HepG2 (cell line): ENCODE results near the gene PPP1R27. TPM values are rescaled to one million over a fixed set of nuclear protein-coding genes. Genes with fewer than 3 reads are reported as not detected.
A peak's percentile ranks its signal among the peaks of the same experiment; 100 is the strongest.

Experiments used
- ARID2 ChIP-seq: sonication (generic); formaldehyde crosslinking; IDR thresholded peaks from 2 replicates; pipeline ENCODE4 v1.8.1; 2022; ENCODE audit warnings: mild to moderate bottlenecking, missing genetic modification reagents, borderline replicate concordance
- ASH2L ChIP-seq: fragments of 300-600, 200-600 bp; sonication (generic); IDR thresholded peaks from 2 replicates; pipeline ENCODE4 v1.7.0; 2017; ENCODE audit warnings: low read depth, mild to moderate bottlenecking, moderate library complexity, mixed read lengths, low read length; ENCODE audit not compliant: insufficient read length
- CBFB ChIP-seq: sonication (generic); formaldehyde crosslinking; IDR thresholded peaks from 2 replicates; pipeline ENCODE4 v1.4.0; 2020; ENCODE audit warnings: missing genetic modification reagents
- CCAR2 ChIP-seq: fragments of 200-400 bp; formaldehyde crosslinking; optimal IDR thresholded peaks from 2 replicates; pipeline ENCODE3; 2018; ENCODE audit warnings: low read depth, mild to moderate bottlenecking, low read length, moderate library complexity
- DNMT1 ChIP-seq: sonication (generic); formaldehyde crosslinking; IDR thresholded peaks from 2 replicates; pipeline ENCODE4 v1.5.1; 2020; ENCODE audit warnings: mild to moderate bottlenecking, missing genetic modification reagents
- ELF1 ChIP-seq: sonication (generic); formaldehyde crosslinking; IDR thresholded peaks from 2 replicates; pipeline ENCODE4 v1.4.0; 2020; ENCODE audit warnings: missing genetic modification reagents
- GATAD2A ChIP-seq: IDR thresholded peaks from 2 replicates; pipeline ENCODE4 v1.6.1; 2016
- HDAC1 ChIP-seq: sonication (generic); formaldehyde crosslinking; IDR thresholded peaks from 2 replicates; pipeline ENCODE4 v1.5.1; 2020; ENCODE audit warnings: mild to moderate bottlenecking, missing genetic modification reagents
- JUN ChIP-seq: sonication (generic); formaldehyde crosslinking; IDR thresholded peaks from 2 replicates; pipeline ENCODE4 v1.4.0; 2020; ENCODE audit warnings: mild to moderate bottlenecking, missing genetic modification reagents
- KDM4B ChIP-seq: sonication (generic); formaldehyde crosslinking; IDR thresholded peaks from 2 replicates; pipeline ENCODE4 v1.4.0; 2020; ENCODE audit warnings: missing genetic modification reagents
- MXI1 ChIP-seq: IDR thresholded peaks from 3 replicates; pipeline ENCODE4 v1.6.1; 2012; ENCODE audit warnings: low read depth, low read length, inconsistent platforms, borderline replicate concordance
- TOPORS ChIP-seq: sonication (generic); formaldehyde crosslinking; IDR thresholded peaks from 2 replicates; pipeline ENCODE4 v1.8.0; 2023; ENCODE audit warnings: mild to moderate bottlenecking, missing genetic modification reagents
- U2AF1 ChIP-seq: fragments of 200-400 bp; formaldehyde crosslinking; optimal IDR thresholded peaks from 2 replicates; pipeline ENCODE3; 2017; ENCODE audit warnings: mild to moderate bottlenecking, low read depth, low read length
- ZFP1 ChIP-seq: IDR thresholded peaks from 2 replicates; pipeline ENCODE4 v1.6.1; 2016
- ZFP90 ChIP-seq: sonication (generic); formaldehyde crosslinking; IDR thresholded peaks from 2 replicates; pipeline ENCODE4 v1.8.0; 2022; ENCODE audit warnings: missing genetic modification reagents, mild to moderate bottlenecking, inconsistent platforms, borderline replicate concordance
- ZNF10 ChIP-seq: sonication (generic); formaldehyde crosslinking; IDR thresholded peaks from 2 replicates; pipeline ENCODE4 v1.4.0; 2020; ENCODE audit warnings: mild to moderate bottlenecking, low read depth, missing genetic modification reagents, borderline replicate concordance
- ZNF136 ChIP-seq: sonication (generic); formaldehyde crosslinking; IDR thresholded peaks from 2 replicates; pipeline ENCODE4 v1.8.1; 2022; ENCODE audit warnings: low read depth, mild to moderate bottlenecking, moderate library complexity, missing genetic modification reagents
- ZNF350 ChIP-seq: sonication (generic); formaldehyde crosslinking; IDR thresholded peaks from 2 replicates; pipeline ENCODE4 v1.4.0; 2020; ENCODE audit warnings: mild to moderate bottlenecking, low read depth, missing genetic modification reagents, borderline replicate concordance
- ZNF484 ChIP-seq: sonication (generic); formaldehyde crosslinking; IDR thresholded peaks from 2 replicates; pipeline ENCODE4 v1.5.1; 2020; ENCODE audit warnings: mild to moderate bottlenecking, low read depth, missing genetic modification reagents, borderline replicate concordance
- ZNF652 ChIP-seq: IDR thresholded peaks from 2 replicates; pipeline ENCODE4 v1.6.1; 2016; ENCODE audit warnings: low read depth, borderline replicate concordance
- ZNF891 ChIP-seq: sonication (generic); formaldehyde crosslinking; IDR thresholded peaks from 2 replicates; pipeline ENCODE4 v1.5.0; 2020; ENCODE audit warnings: mild to moderate bottlenecking, missing genetic modification reagents
- polyA plus RNA-seq, 8 experiments: library from polyadenylated mRNA; depleted of rRNA in 3 of 8; stranded (reverse) in 7 of 8; unstranded in 1 of 8; fragments of >200 nt; fragmentation: Illumina TruSeq in 4 of 8; extraction: Trizol in 4 of 8; gene quantifications; 2 replicates each; pipeline versions ENCODE4 v1.2.1 to v1.2.3, GENCODE V29; 2011 to 2016; ENCODE audit warnings: low read depth in 4 of 8, missing spikeins in 1 of 8, mixed read lengths in 1 of 8; ENCODE audit not compliant: insufficient read depth in 1 of 8
- total RNA-seq, 5 experiments: library from RNA; depleted of rRNA; stranded (reverse); fragments of >200 nt; fragmentation: Illumina TruSeq; extraction: Trizol; gene quantifications; 2 replicates each; pipeline ENCODE4 v1.2.3, GENCODE V29; 2016; ENCODE audit warnings: low read depth in 1 of 5
- TF ChIP-seq, protein P1 (sequence below): sonication (generic); formaldehyde crosslinking; IDR thresholded peaks from 2 replicates; pipeline ENCODE4 v1.5.0; 2020; ENCODE audit warnings: missing genetic modification reagents
- TF ChIP-seq, protein P2 (sequence below): sonication (generic); formaldehyde crosslinking; IDR thresholded peaks from 2 replicates; pipeline ENCODE4 v1.4.0; 2020; ENCODE audit warnings: missing genetic modification reagents
- TF ChIP-seq, protein P3 (sequence below): sonication (generic); IDR thresholded peaks from 2 replicates; pipeline ENCODE4 v1.6.1; 2016; ENCODE audit warnings: low read depth, borderline replicate concordance
- TF ChIP-seq, protein P4 (sequence below): sonication (generic); formaldehyde crosslinking; IDR thresholded peaks from 2 replicates; pipeline ENCODE4 v1.4.0; 2020; ENCODE audit warnings: missing genetic modification reagents

PPP1R27 gene
- total and polyA plus RNA-seq, 2 of the 13 experiments (the other 11 are each of a cell fraction or from before 2014, with no cell fraction given): 0.17 to 1.00 TPM

DNA sequence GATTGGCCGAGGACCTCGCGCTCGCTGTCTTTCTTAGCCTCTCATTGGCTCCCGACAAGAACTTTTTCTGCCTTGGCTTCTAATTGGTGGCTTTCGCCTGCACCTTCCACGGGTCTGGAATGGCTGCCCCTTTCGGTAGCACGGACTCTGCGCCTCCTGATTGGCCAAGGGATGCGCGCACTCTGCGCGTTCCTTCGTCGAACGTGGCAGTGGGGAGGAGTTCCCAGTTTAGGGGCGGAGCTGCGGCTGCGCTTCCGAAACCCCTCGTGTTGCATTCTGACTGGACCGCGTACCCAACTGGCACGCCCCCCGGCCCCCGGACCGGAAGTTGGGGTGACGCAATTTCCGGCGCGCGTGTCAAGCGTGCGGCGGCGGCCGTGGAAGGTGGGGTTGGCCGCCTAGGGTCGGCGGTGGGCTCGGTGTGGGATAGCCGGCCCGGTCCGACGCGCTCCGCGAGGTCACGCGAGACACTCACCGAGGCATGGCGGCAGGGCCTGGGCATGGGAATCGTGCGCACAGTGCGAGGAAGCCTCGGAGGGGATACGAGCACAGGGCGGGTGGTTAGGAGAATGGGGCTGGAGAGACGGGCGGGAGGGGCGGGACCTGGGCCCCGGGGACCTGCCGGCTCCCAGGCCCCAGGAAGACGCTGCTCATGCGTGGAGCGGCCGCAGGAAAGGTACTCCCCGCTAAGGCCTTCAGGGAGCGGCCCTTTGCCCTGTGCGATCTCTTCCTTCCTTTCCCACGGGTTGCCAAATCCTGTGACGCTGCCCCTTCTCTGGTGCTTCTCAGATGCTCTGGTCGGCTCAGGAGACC, 26.1 kb upstream of the PPP1R27 start (continued):
- TF ChIP-seq ZNF350 (CRISPR knock-in tag) (peak; percentile 95), ARID2 (CRISPR knock-in tag) (no peak; the same call in 1 of the 2 replicates), ZNF652 (no peak; the same call in 1 of the 2 replicates), CCAR2 (no peak), ASH2L (peak; percentile 86), ZNF136 (no peak; the same call in 1 of the 2 replicates), HDAC1 (CRISPR knock-in tag) (peak; percentile 97), JUN (peak; percentile 98), GATAD2A (CRISPR knock-in tag) (peak; percentile 67), MXI1 (peak; percentile 97), ZNF484 (CRISPR knock-in tag) (no peak), ZNF891 (CRISPR knock-in tag) (peak; percentile 1), ELF1 (CRISPR knock-in tag) (peak; percentile 88), U2AF1 (peak; percentile 51), KDM4B (CRISPR knock-in tag) (peak; percentile 72; the same call in 1 of the 2 replicates), ZFP90 (peak; percentile 85; the same call in 1 of the 2 replicates), DNMT1 (CRISPR knock-in tag) (0 out of 2 replicates have a peak, but pooled peaks have one; percentile 31), CBFB (CRISPR knock-in tag) (peak; percentile 87), ZFP1 (CRISPR knock-in tag) (peak; percentile 78; the same call in 1 of the 2 replicates), ZNF10 (CRISPR knock-in tag) (no peak), TOPORS (0 out of 2 replicates have a peak, but pooled peaks have one; percentile 14)
- TF ChIP-seq, protein P1, sequence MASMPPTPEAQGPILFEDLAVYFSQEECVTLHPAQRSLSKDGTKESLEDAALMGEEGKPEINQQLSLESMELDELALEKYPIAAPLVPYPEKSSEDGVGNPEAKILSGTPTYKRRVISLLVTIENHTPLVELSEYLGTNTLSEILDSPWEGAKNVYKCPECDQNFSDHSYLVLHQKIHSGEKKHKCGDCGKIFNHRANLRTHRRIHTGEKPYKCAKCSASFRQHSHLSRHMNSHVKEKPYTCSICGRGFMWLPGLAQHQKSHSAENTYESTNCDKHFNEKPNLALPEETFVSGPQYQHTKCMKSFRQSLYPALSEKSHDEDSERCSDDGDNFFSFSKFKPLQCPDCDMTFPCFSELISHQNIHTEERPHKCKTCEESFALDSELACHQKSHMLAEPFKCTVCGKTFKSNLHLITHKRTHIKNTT (CRISPR knock-in tag): no peak
- TF ChIP-seq, protein P2, sequence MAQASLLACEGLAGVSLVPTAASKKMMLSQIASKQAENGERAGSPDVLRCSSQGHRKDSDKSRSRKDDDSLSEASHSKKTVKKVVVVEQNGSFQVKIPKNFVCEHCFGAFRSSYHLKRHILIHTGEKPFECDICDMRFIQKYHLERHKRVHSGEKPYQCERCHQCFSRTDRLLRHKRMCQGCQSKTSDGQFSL (CRISPR knock-in tag): 0 out of 2 replicates have a peak, but pooled peaks have one; percentile 83
- TF ChIP-seq, protein P3, sequence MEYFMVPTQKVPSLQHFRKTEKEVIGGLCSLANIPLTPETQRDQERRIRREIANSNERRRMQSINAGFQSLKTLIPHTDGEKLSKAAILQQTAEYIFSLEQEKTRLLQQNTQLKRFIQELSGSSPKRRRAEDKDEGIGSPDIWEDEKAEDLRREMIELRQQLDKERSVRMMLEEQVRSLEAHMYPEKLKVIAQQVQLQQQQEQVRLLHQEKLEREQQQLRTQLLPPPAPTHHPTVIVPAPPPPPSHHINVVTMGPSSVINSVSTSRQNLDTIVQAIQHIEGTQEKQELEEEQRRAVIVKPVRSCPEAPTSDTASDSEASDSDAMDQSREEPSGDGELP: peak; percentile 54; the same call in 1 of the 2 replicates
- TF ChIP-seq, protein P4, sequence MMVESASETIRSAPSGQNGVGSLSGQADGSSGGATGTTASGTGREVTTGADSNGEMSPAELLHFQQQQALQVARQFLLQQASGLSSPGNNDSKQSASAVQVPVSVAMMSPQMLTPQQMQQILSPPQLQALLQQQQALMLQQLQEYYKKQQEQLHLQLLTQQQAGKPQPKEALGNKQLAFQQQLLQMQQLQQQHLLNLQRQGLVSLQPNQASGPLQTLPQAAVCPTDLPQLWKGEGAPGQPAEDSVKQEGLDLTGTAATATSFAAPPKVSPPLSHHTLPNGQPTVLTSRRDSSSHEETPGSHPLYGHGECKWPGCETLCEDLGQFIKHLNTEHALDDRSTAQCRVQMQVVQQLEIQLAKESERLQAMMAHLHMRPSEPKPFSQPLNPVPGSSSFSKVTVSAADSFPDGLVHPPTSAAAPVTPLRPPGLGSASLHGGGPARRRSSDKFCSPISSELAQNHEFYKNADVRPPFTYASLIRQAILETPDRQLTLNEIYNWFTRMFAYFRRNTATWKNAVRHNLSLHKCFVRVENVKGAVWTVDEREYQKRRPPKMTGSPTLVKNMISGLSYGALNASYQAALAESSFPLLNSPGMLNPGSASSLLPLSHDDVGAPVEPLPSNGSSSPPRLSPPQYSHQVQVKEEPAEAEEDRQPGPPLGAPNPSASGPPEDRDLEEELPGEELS (CRISPR knock-in tag): peak; percentile 73
